Glomerular endothelial cell (primary cell): ENCODE data around the gene BEX3. TPM values are rescaled to one million over a fixed set of nuclear protein-coding genes. Genes with fewer than 3 reads are reported as not detected.
"Not testable (repeated sequence)": the region's sequence is repeated elsewhere in the genome, so short reads cannot be mapped to it uniquely, and the experiment has no call there.

Experiments used
- DNase-seq: peaks from one replicate; pipeline ENCODE4 v3.0.0-alpha.2; 2011; ENCODE audit warnings: low read depth, low spot score; ENCODE audit errors: extremely low read depth
- total RNA-seq: library from RNA; depleted of rRNA; stranded (reverse); fragments of >200 nt; gene quantifications from 2 replicates; pipeline ENCODE4 v1.2.3, GENCODE V29; 2015

The BEX3 gene
- 236 and 239 TPM in 2 replicates for total RNA-seq

DNA sequence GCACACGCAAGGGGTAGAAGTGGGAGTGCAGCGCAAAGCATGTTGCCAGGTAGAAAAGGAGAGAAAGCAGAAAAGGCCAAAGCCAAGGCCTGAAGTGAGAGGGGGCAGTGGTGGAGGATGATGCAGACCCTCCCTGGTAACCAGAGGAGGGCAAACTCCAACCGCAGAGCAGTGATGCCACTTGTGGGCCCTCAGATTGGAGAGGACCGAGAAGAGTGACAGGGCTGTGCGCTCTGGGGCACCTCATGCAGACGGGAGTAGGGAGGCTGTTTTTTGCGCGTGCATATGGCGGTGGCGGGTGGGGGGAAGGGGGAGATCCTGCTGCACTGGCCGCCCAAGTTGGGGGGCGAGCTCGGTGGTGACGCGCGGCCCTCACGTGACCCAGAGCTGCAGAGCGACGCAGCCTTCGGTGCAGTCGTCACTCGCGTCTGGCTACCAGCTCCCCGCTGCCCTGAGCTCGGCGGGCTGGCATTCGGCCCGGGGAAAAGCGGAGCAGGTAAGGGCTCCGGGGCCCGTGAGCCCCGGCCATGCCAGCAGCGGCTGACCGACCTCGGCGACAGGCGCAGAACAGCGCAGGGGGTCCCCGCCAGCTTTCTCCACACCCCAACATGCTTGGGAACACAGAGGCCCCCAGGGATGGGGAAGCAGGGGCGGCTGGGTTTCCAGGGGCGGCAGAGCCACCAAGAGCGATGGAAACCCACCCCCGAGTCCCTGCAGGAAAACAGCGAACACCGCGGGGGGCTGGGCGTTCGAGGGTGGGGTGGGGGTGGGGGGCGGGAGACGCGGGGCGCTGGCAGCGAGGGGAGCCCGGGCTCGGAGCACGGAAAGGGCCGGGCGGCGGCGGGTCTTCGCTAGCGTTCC, at the start of gene BEX3:
Gene BEX3, plus strand, starts transcription at position 421 of the 861 bp plus-strand sequence. CDS start 984 bp downstream, outside the sequence.
- no peak for DNase-seq

DNA sequence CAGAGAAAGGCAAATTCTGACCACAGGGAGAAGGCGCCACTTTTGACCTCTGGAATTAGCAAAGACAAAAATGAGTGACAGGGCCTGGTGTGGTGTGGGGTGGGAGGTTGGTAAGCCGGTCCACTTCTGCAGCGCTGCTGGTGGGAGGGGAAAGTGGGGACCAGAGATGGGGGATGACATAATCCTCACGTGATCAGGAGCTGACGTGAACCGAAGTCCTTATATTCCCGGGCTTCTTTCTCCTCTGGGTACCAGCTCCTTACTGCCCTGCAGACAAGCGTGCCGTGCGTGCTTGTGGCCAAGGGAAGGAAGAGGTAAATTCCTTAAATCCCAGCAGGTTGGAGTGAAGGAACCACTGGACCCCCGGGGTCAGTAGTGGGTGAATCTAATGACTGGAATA, 46.3 kb upstream of the BEX3 start, which contains the start of gene TCEAL7:
Gene TCEAL7, plus strand, starts transcription at position 249 of the 400 bp plus-strand sequence. CDS start 1,165 bp downstream, outside the sequence.
- no peak for DNase-seq

DNA sequence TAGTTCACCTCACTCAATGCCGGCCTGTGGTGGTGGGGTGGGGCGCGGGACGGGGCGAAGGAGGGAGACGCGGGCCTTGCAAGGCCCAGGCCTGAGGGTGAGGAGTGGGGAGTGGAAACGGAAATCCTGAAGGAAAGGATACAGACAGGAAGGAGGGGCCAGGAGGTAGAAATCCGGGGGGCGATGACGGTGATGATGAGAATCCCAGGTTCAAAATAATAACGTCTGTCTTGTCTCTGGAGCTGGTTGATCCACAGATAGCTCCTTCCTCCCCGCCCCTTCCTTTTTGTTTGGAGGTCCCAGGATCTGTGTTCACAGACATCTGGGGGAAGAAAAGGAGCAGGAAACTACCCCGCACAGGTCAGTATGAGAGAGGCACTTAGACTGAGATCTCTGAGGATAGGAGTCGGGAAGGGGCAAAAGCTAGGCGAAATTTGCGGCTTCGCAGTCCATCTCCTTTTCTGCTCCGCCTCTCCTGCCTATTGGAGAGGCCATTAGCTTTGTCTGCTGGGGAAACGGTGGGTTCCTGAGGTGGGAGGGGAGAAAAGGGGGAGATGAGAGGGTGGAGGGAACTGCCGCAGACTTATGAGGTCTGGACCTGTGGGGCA, 45.6 kb upstream of the BEX3 start:
- no peak for DNase-seq

- DNase-seq = no peak
These were observed 37.7 kb upstream of the BEX3 start for GRCh38 chrX:103338663-103339062.

- no peak for DNase-seq
These were observed 33.2 kb upstream of the BEX3 start for GRCh38 chrX:103343105-103343504.

DNA sequence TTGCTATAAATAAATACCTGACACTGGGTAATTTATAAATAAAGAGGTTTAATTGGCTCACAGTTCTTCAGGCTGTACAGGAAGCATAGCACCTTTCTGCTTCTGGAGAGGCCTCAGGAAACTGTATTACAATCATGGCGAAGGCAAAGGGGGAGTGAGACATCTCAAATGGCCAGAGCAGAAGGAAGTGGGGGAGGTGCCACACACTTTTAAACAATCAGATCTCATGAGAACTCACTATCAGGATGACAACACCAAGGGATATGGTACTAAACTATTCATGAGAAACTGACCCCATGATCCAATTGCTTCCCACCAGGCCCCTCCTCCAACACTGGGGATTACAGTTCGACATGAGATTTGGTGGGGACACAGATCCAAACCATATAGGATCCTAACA, 31.7 kb upstream of the BEX3 start:
- no peak for DNase-seq

DNA sequence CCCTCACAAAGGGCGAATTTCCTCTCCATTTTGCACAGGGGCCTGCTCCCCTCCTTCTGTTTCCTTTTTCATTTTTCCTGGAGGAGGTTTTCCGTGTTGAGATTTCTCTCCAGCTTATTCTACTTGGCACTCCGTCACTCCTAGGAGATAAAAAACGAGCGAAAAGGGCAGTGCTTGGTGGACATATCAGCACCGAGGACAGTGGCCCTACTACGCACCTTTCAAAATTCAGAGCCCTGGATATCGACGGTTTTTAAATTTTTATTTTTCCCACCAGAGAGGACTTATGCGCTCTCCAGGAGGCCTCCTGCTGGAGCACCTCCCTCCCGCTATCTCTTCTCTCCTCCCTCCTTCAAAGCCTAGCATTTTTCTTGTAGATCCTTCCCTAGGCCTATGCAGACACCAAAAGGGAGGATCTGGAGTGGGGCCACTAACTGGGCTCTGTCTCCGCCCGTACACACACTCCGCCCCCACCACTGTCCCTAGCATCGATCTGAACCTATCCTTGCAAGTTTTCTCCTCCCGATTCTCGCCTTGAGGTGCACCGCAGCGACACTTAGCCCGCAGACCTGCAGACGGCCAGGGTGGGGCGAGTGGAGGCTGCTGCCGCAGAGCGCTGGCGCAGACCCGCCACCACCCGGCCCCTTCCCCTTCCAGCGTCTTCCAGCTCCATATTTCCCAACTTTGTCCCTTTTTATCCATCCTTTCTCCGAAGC, 28.5 kb upstream of the BEX3 start:
- DNase-seq = no peak

- no peak for DNase-seq
These were observed 20.1 kb upstream of the BEX3 start, which contains the start of gene TCEAL9 for GRCh38 chrX:103356130-103356798. TSS of gene TCEAL9 (plus strand) at chrX:103356506. CDS start at chrX:103357685, 1,179 bp downstream.

GRCh38 chrX:103356858-103357257, 19.5 kb upstream of the BEX3 start:
- no peak for DNase-seq

DNA sequence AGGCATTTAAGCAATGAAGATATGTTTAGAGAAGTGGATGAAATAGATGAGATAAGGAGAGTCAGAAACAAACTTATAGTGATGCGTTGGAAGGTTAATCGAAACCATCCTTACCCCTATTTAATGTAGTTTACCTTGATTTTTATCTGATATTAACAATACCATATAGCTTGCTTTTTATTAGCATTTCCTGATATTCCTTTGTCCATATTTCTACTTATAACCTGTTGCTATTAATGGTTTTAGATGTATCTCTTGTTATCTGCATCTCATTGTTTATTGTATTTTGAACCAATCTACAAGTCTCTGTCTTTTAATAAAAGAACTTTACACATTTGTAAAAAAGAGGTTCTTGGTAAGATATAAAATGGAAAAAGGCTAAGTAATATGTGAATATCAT, 18.5 kb upstream of the BEX3 start:
- no peak for DNase-seq

DNA sequence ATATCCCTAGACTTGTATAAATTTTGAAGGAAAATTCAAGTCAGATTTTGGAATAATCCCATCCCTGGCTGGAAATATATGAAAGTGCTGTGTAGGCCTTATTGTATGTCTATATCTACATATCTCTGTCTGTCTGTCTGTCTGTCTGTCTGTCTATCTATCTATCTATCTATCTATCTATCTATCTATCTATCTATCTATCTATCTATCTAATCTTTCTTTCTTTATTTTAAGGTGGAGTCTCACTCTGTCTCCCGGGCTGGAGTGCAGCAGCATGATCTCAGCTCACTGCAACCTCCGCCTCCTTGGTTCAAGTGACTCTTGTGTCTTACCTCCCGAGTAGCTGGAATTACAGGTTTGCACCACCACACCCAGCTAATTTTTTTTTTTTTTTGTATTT, 16.7 kb upstream of the BEX3 start:
- not testable (repeated sequence) for DNase-seq

DNA sequence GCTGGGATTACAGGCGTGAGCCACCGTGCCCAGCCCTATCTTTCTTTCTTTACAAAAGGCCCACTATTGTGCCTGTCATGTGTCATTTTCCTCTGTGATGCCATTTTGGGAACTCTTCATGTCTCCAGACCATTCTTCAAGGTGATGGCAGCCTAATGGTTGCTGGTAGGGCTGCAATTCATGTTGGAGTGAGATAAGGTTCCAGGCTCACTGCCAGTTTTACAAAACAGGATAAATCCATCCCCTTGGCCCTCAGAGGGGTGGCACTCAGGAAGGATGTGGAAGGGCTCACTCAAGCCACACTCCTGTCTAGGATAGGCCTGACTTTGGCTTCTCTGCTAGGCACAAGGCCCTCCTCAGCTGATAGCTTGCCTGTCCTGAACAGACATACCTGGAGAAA, 16.2 kb upstream of the BEX3 start:
- no peak for DNase-seq

GRCh38 chrX:103360916-103361315, 15.4 kb upstream of the BEX3 start:
- no peak for DNase-seq

GRCh38 chrX:103361798-103362197, 14.5 kb upstream of the BEX3 start:
- no peak for DNase-seq

DNA sequence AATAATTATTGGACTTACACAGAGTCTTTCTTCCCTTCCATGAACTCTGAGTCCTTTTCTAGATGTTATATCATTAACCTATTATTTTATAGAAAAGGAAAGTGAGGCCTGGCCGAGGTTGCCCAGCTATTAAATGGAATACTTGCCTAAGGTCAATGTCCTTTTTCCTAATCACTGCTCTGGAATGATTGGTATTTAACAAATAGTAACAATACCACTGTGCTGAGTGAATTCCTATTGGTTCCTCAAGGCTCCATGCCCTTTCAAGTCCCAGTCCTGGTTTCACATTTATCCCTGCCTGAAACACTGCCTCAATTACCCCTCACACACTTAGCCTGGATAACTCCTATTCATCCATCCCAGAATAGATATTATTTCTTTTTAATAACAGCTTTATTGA, 13.9 kb upstream of the BEX3 start:
- DNase-seq = no peak

GRCh38 chrX:103363046-103363445, 13.3 kb upstream of the BEX3 start:
- no peak for DNase-seq

- no peak for DNase-seq
These were observed 8.8 kb upstream of the BEX3 start for GRCh38 chrX:103367502-103367901.

DNA sequence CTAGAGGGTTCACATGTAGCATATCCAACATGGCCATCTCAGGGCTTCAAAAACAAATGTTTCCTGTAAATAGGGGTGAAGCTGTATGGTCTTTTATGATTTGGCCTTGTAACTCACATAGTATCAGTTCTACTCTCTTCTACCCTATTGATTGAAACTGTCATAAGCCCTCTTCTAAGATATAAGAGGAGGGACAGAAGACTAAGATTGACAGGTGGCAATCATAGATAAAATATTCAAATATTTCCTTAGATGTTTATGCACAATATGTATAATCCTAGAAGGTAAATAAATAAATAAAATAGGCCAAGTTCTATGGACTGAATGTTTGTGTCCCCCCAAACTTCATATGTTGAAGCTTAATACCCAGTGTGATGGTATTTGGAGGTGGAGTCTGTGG, 6.9 kb upstream of the BEX3 start:
- DNase-seq = no peak

- no peak for DNase-seq
These were observed 3.5 kb upstream of the BEX3 start for GRCh38 chrX:103372886-103373285.

GRCh38 chrX:103373581-103373980, 2.8 kb upstream of the BEX3 start:
- no peak for DNase-seq

DNA sequence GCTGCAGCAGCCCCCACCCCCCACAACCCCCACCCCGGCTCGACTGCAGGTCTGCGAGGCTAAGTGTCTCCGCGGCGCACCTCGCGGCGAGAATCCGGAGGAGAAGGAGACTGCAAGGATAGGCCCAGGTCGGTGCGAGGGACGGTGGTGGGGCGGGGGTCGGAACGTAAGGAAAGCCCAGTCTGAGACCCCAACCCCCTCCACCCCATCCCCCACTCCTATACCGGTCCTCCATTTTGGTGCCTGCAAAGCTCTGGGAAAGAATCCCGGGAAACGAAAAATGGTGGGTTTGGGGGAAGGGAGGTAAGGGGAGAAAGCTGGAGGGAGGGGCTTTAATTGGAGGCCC, 614 bp downstream of the BEX3 start:
- no peak for DNase-seq
